OCI-LY7 (cell line): ENCODE measurements around the gene B3GAT1.

Experiments
- CTCF ChIP-seq: fragments of 200-600 bp; sonication (generic); conservative IDR thresholded peaks from 2 replicates; pipeline ENCODE4 v1.5.1; 2014; ENCODE audit warnings: mild to moderate bottlenecking, antibody characterized with exemption, low read length, moderate library complexity, mixed read lengths
- EZH2phosphoT487 ChIP-seq: fragments of 200-600 bp; sonication (generic); IDR thresholded peaks from 2 replicates; pipeline ENCODE4 v1.6.1; 2018; ENCODE audit warnings: low read depth, borderline replicate concordance, mild to moderate bottlenecking, mixed run types, antibody characterized with exemption, low read length, moderate library complexity, mixed read lengths

- TF ChIP-seq CTCF (no peak), EZH2phosphoT487 (no peak)
Measured at GRCh38 chr11:134429106-134429505, 17.1 kb upstream of the B3GAT1 start.
